Iris pigment epithelial cell (primary cell): ENCODE measurements around the gene MUS81.
"Not testable (repeated sequence)": the region's sequence is repeated elsewhere in the genome, so short reads cannot be mapped to it uniquely, and the experiment has no call there.

Source experiments
- DNase-seq: peaks from one replicate; pipeline ENCODE4 v3.0.0-alpha.2; 2011; ENCODE audit warnings: low read depth

Gene MUS81

GRCh38 chr11:65873318-65874156 lies 13.3 kb downstream of the MUS81 start:
- peak; percentile 91 for DNase-seq

GRCh38 chr11:65879617-65880016 lies 19.4 kb downstream of the MUS81 start, which contains the start of gene CTSW:
TSS of gene CTSW (plus strand) at chr11:65879837. CDS start at chr11:65879855, 18 bp downstream.
- DNase-seq = no peak

DNA sequence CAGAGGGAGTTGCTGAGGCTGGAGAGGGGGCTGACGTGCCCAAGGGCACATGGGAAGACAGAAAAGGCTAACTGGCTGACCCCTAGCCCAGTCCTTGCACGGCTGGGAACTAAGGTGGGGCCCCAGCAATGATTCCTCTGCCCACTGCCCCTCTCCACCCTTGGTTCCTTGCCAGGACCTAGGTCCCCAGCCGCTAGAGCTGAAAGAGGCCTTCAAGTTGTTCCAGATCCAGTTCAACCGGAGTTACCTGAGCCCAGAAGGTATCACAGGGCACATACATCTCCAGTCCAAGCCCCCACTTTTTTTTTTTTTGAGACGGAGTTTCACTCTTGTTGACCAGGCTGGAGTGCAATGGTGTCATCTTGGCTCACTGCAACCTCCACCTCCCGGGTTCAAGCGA lies 19.8 kb downstream of the MUS81 start:
- no peak for DNase-seq

DNA sequence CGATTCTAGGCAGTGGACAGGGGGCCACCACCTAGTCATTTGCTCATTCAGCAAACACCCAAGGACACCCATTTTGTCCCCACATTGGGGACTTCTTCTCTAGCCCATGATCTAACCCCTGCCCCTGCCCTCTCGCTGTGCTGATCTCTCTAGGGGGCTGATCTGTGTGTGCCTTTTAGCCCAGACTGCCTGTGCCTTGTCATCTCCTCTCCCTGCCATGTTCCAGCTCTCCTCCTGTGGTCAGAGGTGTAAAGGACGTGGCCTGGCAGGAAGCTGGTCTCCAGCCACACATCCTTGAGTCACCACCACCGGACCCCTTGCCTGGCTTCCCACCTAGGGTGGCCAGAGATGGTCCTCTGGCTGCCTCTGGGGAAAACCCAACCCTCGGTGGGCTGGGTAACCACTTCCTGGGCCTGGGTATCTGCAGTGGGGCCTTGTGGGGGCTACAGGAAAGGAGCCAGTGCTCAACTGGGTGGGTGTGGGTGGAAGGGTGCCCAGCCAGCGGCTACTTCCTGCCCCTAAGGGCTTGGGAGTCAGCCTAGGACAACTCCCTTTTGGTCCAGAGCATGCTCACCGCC lies 20.7 kb downstream of the MUS81 start:
- no peak for DNase-seq

DNA sequence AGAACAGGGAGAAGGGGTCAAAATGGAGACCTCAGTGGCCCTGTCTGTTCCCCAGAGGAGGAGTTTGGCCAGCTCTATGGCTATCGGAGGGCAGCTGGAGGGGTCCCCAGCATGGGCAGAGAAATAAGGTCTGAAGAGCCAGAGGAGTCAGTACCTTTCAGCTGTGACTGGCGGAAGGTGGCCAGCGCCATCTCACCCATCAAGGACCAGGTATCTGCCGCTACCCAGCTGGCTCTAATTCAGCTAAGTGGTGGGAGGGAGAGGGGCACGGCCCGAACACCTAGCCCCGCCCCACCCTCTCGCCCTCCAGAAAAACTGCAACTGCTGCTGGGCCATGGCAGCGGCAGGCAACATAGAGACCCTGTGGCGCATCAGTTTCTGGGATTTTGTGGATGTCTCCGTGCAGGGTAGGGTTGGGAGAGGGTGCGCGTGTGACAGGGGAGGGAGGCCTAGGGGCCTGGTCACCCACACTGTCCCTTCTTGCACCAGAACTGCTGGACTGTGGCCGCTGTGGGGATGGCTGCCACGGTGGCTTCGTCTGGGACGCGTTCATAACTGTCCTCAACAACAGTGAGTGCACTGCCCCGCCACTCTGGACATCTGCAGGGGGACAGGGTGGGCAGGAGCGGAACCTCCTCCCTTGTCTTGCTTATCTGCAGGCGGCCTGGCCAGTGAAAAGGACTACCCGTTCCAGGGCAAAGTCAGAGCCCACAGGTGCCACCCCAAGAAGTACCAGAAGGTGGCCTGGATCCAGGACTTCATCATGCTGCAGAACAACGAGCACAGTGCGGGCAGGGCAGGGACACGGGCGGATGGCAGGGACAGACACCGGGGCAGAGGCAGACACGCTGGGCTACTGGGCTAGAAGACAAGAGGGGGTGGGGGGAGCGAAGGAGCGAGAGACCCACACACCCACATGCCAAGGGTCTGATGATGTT lies 22.2 kb downstream of the MUS81 start:
- DNase-seq = no peak

GRCh38 chr11:65883058-65883761 lies 23.0 kb downstream of the MUS81 start:
- DNase-seq = no peak

GRCh38 chr11:65883786-65884715 lies 23.8 kb downstream of the MUS81 start:
- DNase-seq = no peak

DNA sequence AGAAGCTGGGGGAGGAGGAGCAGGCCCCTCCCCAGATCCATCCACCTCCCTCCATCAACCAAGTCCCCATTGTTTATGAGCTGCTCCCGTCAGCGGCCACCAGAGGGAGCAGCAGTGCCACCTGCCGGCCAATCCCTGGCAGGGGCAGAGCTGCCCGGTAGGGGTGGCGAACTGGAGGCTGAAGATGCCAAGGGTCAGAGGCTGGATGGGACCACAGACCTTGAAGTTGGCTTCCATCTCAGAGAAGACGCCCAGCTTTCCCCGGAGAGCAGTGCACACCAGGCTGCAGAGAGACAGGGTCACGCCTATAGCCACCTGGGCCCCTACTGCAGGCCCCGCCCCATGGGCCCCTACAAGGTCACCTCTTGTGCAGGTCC lies 24.5 kb downstream of the MUS81 start:
- DNase-seq = peak; percentile 56

- DNase-seq = no peak
Observed at GRCh38 chr11:65885231-65885630, 25.0 kb downstream of the MUS81 start.

DNA sequence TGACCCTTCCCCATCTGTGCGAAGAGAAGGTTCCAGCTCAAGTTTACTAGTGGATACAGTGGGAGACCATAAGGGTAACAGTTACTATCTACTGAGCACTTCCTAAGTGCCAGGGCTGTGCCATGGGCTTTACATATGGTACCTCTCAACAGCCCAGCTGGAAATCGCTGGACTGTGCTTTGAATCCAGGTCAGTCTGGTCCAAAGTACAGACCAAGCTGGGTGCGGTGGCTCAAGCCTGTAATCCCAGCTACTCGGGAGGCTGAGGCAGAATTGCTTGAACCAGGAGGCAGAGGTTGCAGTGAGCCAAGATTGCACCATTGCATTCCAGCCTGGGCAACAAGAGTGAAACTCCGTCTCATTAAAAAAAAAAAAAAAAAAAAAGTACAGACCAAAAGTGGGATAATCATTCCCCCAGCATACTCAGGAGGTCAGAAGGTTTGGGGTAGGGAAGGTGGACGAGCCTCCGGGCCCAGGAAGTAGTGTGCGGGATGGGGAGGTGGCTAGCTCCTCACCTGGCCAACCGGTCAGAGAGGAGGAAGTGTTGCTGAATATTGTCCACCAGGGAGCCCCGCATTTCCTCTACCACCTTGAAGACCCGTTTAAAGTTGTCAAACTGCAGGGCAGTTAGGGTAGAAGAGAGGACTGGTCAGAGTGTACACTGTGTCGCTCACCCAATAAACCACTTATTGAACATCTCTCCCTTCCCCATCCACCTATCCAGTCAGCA lies 25.7 kb downstream of the MUS81 start:
- DNase-seq = no peak

DNA sequence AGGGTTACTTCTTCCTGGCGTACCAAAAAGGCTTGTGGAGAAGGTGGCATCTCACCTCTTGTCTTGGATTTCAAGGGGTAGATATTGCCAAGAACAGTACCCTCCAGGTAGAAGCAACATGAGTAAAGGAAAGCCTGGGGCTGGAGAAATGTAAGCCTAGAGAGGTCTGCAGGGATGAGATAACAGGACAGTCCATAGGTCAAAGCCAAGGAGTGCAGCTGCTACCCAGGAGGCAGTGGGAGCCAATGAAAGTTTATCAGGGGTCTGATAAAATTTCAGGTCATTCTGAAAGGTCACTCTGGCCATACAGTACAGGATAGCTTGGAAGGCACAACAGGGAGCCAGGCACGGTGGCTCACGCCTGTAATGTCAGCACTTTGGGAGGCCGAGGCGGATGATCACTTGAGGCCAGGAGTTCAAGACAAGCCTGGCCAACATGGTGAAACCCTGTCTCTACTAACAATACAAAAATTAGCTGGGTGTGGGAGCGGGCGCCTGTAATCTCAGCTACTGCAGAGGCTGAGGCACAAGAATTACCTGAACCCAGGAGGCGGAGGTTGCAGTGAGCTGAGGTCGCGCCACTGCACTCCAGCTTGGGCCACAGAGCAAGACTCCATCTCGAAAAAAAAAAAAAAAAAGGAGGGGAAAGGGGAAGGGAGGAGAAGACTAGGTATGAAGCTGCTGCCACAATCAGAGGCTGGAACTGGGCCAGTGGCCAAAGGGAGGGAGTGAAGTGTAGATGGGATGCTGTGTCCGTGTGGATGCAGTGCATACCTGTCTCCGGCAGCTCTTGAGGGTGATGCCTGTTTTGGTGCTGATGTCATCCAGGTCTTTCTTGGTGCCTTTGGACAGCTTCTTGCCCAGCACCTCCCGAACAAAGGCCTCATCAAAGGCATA lies 26.8 kb downstream of the MUS81 start:
- no peak for DNase-seq

- DNase-seq = peak; percentile 59
Observed at GRCh38 chr11:65887723-65888162, 27.5 kb downstream of the MUS81 start.

DNA sequence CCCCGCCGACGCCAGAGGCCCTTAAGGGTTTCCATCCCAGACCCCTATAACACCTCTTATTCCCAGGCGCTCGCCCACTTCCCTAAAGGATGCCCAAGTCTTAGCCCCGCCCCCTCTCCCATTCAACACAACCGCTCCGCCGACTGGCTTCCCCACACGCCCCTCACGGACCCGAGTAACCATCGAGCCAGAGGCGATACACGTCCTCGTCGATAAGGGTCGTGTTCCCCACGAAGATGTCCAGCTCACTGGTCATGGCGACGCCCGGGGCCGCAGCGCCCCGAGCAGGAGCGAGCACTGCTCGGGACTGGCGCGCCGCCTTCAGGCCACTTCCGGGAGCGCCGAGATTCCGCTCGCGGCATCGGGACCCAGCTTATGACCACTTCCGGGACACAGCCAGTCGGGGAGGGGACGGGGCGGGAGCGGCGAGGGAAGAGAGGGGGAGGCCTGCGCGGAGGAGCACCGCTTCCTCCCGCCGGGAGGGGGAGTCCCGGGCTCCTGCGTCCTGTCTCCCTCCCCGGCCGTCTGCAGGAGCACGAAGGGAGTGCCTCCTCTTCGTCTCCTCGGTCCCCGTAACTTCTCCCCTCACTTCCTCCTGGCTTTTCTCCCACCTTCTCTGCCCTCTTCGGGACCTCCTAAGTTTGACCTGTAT lies 28.1 kb downstream of the MUS81 start, which contains the start of gene FIBP:
Gene FIBP, minus strand, starts transcription at position 309 of the 652 bp plus-strand sequence. Its CDS starts 53 bp downstream, at position 256.
- DNase-seq = peak; percentile 98

- DNase-seq = peak; percentile 96
Observed at GRCh38 chr11:65890324-65891218, 30.3 kb downstream of the MUS81 start, which contains the start of gene CCDC85B. TSS of gene CCDC85B (plus strand) at chr11:65890673. CDS start at chr11:65890784, 111 bp downstream.

DNA sequence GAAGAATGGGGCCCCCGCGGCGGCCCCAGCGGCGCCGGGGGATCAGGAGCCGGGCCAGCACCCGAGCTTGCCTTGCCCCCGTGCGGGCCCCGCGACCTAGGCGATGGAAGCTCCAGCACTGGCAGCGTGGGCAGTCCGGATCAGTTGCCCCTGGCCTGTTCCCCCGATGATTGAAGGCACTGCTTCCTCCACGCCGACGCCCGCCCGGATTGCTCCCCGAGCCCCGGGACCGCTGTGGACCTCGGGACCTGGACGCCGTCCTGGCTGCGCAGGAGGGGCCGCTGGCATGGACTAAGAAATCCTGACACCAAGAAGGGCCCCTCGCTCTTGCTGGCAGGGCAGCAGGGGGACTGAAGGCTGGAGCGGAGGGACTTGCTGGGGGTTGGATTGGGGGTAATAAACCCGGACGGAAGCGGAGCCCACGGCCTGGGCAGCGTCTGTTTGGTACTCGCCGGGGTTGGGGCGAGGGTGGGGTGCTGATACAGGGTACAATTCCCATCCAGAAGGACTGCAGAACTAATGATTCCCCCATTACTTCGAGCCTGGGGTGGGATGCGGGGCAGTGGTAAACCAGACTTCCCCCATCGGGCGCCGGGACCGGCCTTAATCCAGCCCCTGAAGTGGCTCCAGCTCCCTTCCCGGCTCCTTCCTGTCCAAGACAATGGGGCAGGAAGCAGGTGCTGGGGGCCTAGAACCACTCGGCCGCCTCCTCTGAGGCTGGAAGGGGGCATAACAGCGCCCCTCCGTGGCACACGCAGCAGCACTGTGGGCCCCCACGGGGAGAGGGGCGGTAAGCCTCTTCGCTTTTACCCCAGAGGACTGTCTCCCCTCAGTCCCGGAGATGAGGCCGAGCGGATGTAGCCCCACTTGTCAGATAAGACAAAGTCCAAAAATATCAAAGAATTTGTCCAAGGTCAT lies 31.2 kb downstream of the MUS81 start:
- peak; percentile 28 for DNase-seq

DNA sequence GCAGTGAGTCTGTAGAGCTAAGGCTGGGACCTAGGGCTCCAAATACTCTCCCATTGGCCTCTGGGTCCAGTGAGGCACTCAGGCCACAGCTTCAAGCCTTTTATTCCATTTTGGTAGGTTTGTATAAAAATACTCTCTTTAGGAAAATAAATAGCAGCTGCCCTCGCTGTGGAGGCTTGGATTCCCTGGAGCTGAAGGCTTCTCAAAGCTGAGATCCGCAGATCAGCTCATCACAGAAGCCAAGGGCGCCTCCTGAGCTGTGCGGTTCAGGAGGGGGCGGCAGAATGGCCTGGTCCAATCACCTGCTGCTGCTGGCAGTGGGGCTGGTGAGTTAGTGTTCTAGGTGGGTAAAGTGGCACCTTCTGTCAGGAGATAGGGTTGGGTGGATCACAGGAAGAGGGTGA lies 31.9 kb downstream of the MUS81 start:
- DNase-seq = not testable (repeated sequence)
